HG02973 (cell line): ENCODE results near the gene MSI1.
A peak's percentile ranks its signal among the peaks of the same experiment; 100 is the strongest.

Experiments used
- ATAC-seq: cut with Tn5 transposase; IDR thresholded peaks from one replicate; pipeline ENCODE4 v1.9.1; 2021; ENCODE audit warnings: moderate library complexity; ENCODE audit not compliant: unreplicated experiment

MSI1 gene

GRCh38 chr12:120327593-120327992 is 41.4 kb downstream of the MSI1 start, which contains the start of gene PLA2G1B:
PLA2G1B (minus strand) TSS chr12:120327779; CDS start chr12:120327753, 26 bp downstream.
- no peak for ATAC-seq

GRCh38 chr12:120324841-120325417 is 44.0 kb downstream of the MSI1 start:
- ATAC-seq, result no peak

GRCh38 chr12:120323772-120324171 is 45.2 kb downstream of the MSI1 start:
- no peak for ATAC-seq

GRCh38 chr12:120321382-120322202 is 47.4 kb downstream of the MSI1 start:
- no peak for ATAC-seq

- ATAC-seq, result peak; percentile 95
Observed at GRCh38 chr12:120317224-120318105, 51.5 kb downstream of the MSI1 start.

- peak; percentile 7 for ATAC-seq
Observed at GRCh38 chr12:120316798-120317223, 52.2 kb downstream of the MSI1 start.

- no peak for ATAC-seq
Observed at GRCh38 chr12:120314220-120314619, 54.7 kb downstream of the MSI1 start.

- peak; percentile 91 for ATAC-seq
Observed at GRCh38 chr12:120301962-120302815, 66.8 kb downstream of the MSI1 start, which contains the start of gene SIRT4. SIRT4 (plus strand) TSS chr12:120302321; CDS start chr12:120303562, 1,241 bp downstream.

GRCh38 chr12:120292661-120293531 is 76.1 kb downstream of the MSI1 start, which contains the start of gene RNU4-1:
RNU4-1 (minus strand) TSS chr12:120293237.
- peak; percentile 47 for ATAC-seq

GRCh38 chr12:120292411-120292660 is 76.6 kb downstream of the MSI1 start:
- no peak for ATAC-seq
